ENCODE measurements around the gene SORCS2. TPM values are rescaled to one million over a fixed set of nuclear protein-coding genes. Genes with fewer than 3 reads are reported as not detected.

SORCS2 gene
- total and polyA plus RNA-seq, 2 of the 8 experiments (the other 6 are each of a cell fraction or from before 2014, with no cell fraction given): 0.36 to 1.8 TPM

DNA sequence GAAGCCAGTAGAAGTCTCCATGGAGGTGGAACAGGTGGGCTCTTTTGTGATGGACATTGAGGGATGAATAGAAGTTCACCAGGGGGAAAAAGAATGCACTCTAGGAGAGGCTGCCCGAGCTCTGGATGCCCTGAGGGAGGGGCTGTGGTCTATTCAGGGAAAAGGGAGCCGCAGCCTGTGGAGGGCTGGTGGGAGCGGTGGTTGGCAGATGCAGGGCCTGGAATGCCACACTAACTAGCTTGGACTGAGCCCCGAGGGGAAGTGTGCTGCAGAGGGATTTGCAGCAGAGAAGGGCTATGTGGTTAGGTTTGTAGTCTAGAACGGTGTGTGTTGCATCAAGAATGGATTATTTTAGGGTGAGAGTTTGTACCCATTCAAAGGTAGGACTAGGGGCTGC, 271.9 kb downstream of the SORCS2 start:
- peaks cover 0 to 2% of the 10 kb centered on the region in 2 experiments for H4K20me1 ChIP-seq (replicated peaks in 1 of 2; ENCODE audit: control insufficient read depth in 1 of 2, insufficient read depth in 2 of 2, low read length in 2 of 2)

More for the DNA sequence above, 271.9 kb downstream of the SORCS2 start:
- peaks cover 4% of the 10 kb centered on the region; the same call in 1 of the 2 replicates for H3K23me2 ChIP-seq (ENCODE audit: low read depth, low read length)
- peaks cover 0 to 14% (median 10%) of the 10 kb centered on the region in 4 experiments; a peak in 6 of 7 replicates for H3K4me1 ChIP-seq (replicated peaks in 1 of 4; ENCODE audit: control insufficient read depth in 3 of 4, insufficient read depth in 4 of 4, low read length in 3 of 4)
- FAIRE-seq: no peak
- no peak overlapping the region for H3K56ac ChIP-seq (replicated peaks; ENCODE audit: insufficient read length, low read depth, low read length)
- no peak overlapping the region for H3K23ac ChIP-seq (ENCODE audit: insufficient read length)
- no peak overlapping the region for H2BK120ac ChIP-seq (replicated peaks; ENCODE audit: low read depth, low read length)
- H2BK20ac ChIP-seq (ENCODE audit: low read length): no peak overlapping the region
- H4K8ac ChIP-seq (ENCODE audit: extremely low read depth, insufficient read depth, low read length): no peak overlapping the region
- no peak overlapping the region for H4K91ac ChIP-seq (replicated peaks; ENCODE audit: insufficient read length, low read length)
- no peaks in the 10 kb centered on the region for H3K79me2 ChIP-seq (ENCODE audit: control insufficient read depth in 1 of 2, insufficient read depth in 2 of 2, low read length in 2 of 2)
- H3K4me2 ChIP-seq (ENCODE audit: insufficient read depth in 1 of 2, low read depth in 2 of 2, low read length in 2 of 2): no peak overlapping the region; a peak in 1 of 4 replicates
- no peak for DNase-seq (ENCODE audit: low read depth in 1 of 2, low spot score in 2 of 2)
- no peak overlapping the region for H3K27ac ChIP-seq (ENCODE audit: low read depth, low read length)
- no peak overlapping the region for H3K4me3 ChIP-seq (ENCODE audit: extremely low read depth in 1 of 4, insufficient read depth in 2 of 4, low read depth in 3 of 4, low read length in 4 of 4)
- no peak overlapping the region for H2BK12ac ChIP-seq (ENCODE audit: low read depth, low read length)
- no peak overlapping the region for H2AK5ac ChIP-seq (ENCODE audit: low read depth, low read length)
- H2BK5ac ChIP-seq (ENCODE audit: low read depth, low read length): no peak overlapping the region
- ChIA-PET POLR2A (ENCODE audit: partially characterized antibody) (no interaction called here), CTCF (ENCODE audit: partially characterized antibody) (interaction anchor here (0.8 to 1.3 kb wide), 5 partner anchors 32 to 186 kb away, joined by 3 to 4 read pairs (median 3); no protein-coding TSS in a partner anchor)
- no peaks in the 10 kb centered on the region for H3K36me3 ChIP-seq (ENCODE audit: control insufficient read depth in 2 of 4, insufficient read depth in 4 of 4, low read length in 3 of 4)
- H3K9ac ChIP-seq (replicated peaks in 1 of 4; ENCODE audit: extremely low read depth in 1 of 4, low read depth in 3 of 4, low read length in 3 of 4): no peak overlapping the region
- no peaks in the 10 kb centered on the region for H3K27me3 ChIP-seq (replicated peaks in 1 of 4; ENCODE audit: control insufficient read depth in 3 of 4, extremely low read depth in 1 of 4, insufficient read depth in 3 of 4, low read length in 3 of 4)
- H3K9me3 ChIP-seq (ENCODE audit: insufficient read depth in 2 of 2, low read depth in 1 of 2, low read length in 1 of 2): peaks cover 7% of the 10 kb centered on the region in 2 experiments; a peak in 3 of 4 replicates
- no peaks in the 10 kb centered on the region for H3K79me1 ChIP-seq (ENCODE audit: low read depth, low read length)
- H2AFZ ChIP-seq (ENCODE audit: low read length): no peak overlapping the region
- H3K18ac ChIP-seq (ENCODE audit: extremely low read depth, low read length): no peak overlapping the region
- H3K4ac ChIP-seq (replicated peaks; ENCODE audit: insufficient read length, low read depth, low read length): no peak overlapping the region
- H3K14ac ChIP-seq (ENCODE audit: insufficient read length): no peak overlapping the region
- H2BK15ac ChIP-seq (ENCODE audit: low read length): no peak overlapping the region
- no peak overlapping the region for H4K5ac ChIP-seq (ENCODE audit: insufficient read length, low read depth, low read length)
- 69% methylated on average over 5 of the region's 5 CpGs; no CpG with 5 or more reads in 1 of the 2 experiments for WGBS, 2 experiments (ENCODE audit: extremely low coverage in 1 of 2, insufficient coverage in 1 of 2, insufficient read length in 1 of 2, insufficient replicate concordance in 2 of 2, low coverage in 1 of 2, low lambda C conversion rate in 2 of 2, missing lambda C conversion rate in 1 of 2)
- TF ChIP-seq TEAD4 (IDR thresholded peaks at IDR 0.05; ENCODE audit: low read depth, low read length): 0 out of 2 replicates have a peak, but pooled peaks have one; percentile 25
- no peak for TF ChIP-seq PHF8 (conservative IDR thresholded peaks at IDR 0.05; ENCODE audit: low read depth, low read length)
